OCI-LY3 (cell line): Measurements from ENCODE around the gene CELF6.

Source experiments
- H2AFZ ChIP-seq: fragments of 200-600, 300-600 bp; shearing (Covaris generic); 2 replicates; pipeline ENCODE4 v1.6.0; 2014; ENCODE audit warnings: antibody characterized with exemption, low read depth, low read length
- H3K27ac ChIP-seq: fragments of 200-600, 300-600 bp; sonication (generic); 2 replicates; pipeline ENCODE4 v1.5.1; 2014; ENCODE audit warnings: mild to moderate bottlenecking, low read length, moderate library complexity, mixed read lengths
- H3K27me3 ChIP-seq: fragments of 200-600, 300-600 bp; sonication (generic); 2 replicates; pipeline ENCODE4 v1.6.1; 2014; ENCODE audit warnings: low read depth, low read length, mixed read lengths
- H3K36me3 ChIP-seq: fragments of 200-600, 300-600 bp; sonication (generic); replicated peaks from 2 replicates; pipeline ENCODE3; 2014; ENCODE audit warnings: low read depth, low read length, mixed read lengths
- H3K4me1 ChIP-seq: fragments of 300-600, 200-600 bp; sonication (generic); 2 replicates; pipeline ENCODE4 v1.6.1; 2014; ENCODE audit warnings: low read length, mixed read lengths
- H3K4me2 ChIP-seq: fragments of 200-600, 300-600 bp; sonication (generic); 2 replicates; pipeline ENCODE4 v1.6.1; 2014; ENCODE audit warnings: low read length, mixed read lengths
- H3K4me3 ChIP-seq: fragments of 300-600, 200-600 bp; sonication (generic); 2 replicates; pipeline ENCODE4 v1.5.1; 2014; ENCODE audit warnings: antibody characterized with exemption, mild to moderate bottlenecking, low read length, moderate library complexity
- H3K79me2 ChIP-seq: fragments of 300-600, 200-600 bp; shearing (Covaris generic); 2 replicates; pipeline ENCODE4 v1.6.1; 2014; ENCODE audit warnings: mild to moderate bottlenecking, low read length, mixed read lengths
- H3K9ac ChIP-seq: fragments of 300-600, 200-600 bp; shearing (Covaris generic); 2 replicates; pipeline ENCODE4 v1.6.0; 2014; ENCODE audit warnings: mild to moderate bottlenecking, low read length, moderate library complexity
- H3K9me3 ChIP-seq: fragments of 200-600, 300-600 bp; shearing (Covaris generic); 2 replicates; pipeline ENCODE4 v1.6.1; 2014; ENCODE audit warnings: low read length, mixed read lengths; ENCODE audit not compliant: insufficient read depth
- H4K20me1 ChIP-seq: fragments of 200-600, 300-600 bp; sonication (generic); 2 replicates; pipeline ENCODE4 v1.6.1; 2016; ENCODE audit warnings: low read length, mixed read lengths; ENCODE audit not compliant: insufficient read depth
- EZH2phosphoT487 ChIP-seq: fragments of 200-600 bp; shearing (Covaris generic); IDR thresholded peaks from 2 replicates; pipeline ENCODE4 v1.6.1; 2018; ENCODE audit warnings: antibody characterized with exemption, mixed run types, low read depth
- TF ChIP-seq, protein P1 (sequence below): fragments of 200-600, 300-600 bp; sonication (generic); IDR thresholded peaks from 2 replicates; pipeline ENCODE4 v1.5.1; 2014; ENCODE audit warnings: antibody characterized with exemption, low read length, low read depth

The CELF6 gene

DNA sequence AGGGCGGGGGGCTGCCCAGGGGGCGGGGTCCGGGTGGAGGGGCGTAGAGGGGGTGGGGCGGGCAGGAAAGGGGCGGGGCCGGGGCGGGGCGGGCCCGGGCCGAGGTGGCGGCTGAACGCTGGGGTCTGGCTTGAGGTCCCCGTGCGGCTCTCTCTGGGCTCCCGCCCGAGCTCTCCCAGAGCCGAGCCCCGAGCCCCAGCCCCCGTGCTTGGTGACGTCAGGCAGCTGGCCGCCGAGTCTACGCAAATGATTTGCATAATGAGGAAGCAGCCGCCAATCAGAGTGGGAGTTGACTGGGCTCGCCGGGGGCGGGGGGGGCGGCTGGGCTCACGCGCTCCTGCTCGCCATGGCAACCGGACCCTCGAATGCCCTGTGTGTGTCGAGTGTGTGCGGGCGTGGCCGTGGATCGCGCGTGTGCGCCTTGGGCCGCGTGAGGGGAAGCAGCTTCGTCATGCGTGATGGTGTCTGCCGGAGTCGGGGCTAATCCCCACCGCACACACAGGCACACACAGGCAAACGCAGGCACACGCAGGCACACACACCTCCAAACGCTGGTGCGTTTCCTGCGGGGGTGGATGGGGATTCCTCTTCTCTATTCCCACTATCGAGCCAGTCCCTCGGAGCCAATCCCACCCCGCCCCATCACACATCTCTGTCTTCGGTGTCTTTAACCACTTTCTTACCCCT is at the start of gene CELF6:
CELF6 (minus strand) TSS at position 173 of the 687 bp plus-strand sequence. CDS start 283 bp downstream, outside the sequence.
- H3K4me1 ChIP-seq, result 0 out of 2 replicates have a peak, but pooled peaks cover 7% of the 10 kb centered on the region
- peaks cover 12% of the 10 kb centered on the region for H3K27me3 ChIP-seq
- peaks cover 7% of the 10 kb centered on the region; the same call in 1 of the 2 replicates for H3K9me3 ChIP-seq
- H3K9ac ChIP-seq, result peak within 1 kb of the TSS; percentile 58
- H3K27ac ChIP-seq, result no peak within 1 kb of the TSS
- TF ChIP-seq, protein P1, sequence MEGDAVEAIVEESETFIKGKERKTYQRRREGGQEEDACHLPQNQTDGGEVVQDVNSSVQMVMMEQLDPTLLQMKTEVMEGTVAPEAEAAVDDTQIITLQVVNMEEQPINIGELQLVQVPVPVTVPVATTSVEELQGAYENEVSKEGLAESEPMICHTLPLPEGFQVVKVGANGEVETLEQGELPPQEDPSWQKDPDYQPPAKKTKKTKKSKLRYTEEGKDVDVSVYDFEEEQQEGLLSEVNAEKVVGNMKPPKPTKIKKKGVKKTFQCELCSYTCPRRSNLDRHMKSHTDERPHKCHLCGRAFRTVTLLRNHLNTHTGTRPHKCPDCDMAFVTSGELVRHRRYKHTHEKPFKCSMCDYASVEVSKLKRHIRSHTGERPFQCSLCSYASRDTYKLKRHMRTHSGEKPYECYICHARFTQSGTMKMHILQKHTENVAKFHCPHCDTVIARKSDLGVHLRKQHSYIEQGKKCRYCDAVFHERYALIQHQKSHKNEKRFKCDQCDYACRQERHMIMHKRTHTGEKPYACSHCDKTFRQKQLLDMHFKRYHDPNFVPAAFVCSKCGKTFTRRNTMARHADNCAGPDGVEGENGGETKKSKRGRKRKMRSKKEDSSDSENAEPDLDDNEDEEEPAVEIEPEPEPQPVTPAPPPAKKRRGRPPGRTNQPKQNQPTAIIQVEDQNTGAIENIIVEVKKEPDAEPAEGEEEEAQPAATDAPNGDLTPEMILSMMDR, result no peak
- no peak for TF ChIP-seq EZH2phosphoT487
- peak within 1 kb of the TSS; percentile 90 for H3K4me2 ChIP-seq
- peak within 1 kb of the TSS; percentile 83 for H3K4me3 ChIP-seq
- H3K79me2 ChIP-seq, result no peaks in the 10 kb centered on the region
- H4K20me1 ChIP-seq, result no peaks in the 10 kb centered on the region
- H2AFZ ChIP-seq, result peak within 1 kb of the TSS; percentile 69
- H3K36me3 ChIP-seq, result peaks cover 3% of the 10 kb centered on the region

DNA sequence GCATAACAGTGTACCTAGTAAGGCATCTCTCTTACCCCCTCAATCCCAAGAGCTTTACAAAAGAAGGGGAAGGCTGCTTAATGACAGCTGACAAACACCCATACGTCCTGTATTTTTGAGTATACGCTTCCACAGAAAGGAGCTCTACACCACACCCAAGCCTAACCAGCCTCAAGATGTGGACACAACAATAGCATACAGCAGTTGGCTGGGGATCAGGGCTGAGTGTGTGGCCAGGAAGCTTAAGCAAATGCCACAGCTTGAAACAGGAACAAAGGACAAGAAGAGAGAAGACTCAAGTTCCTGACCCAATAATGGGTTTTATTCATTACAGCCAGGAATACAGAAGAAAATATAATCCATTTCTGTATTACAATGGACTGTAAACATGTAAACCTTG is 48.9 kb upstream of the CELF6 start:
- no peaks in the 10 kb centered on the region for H3K27me3 ChIP-seq
- no peak overlapping the region for H3K4me3 ChIP-seq
- no peak overlapping the region for H2AFZ ChIP-seq
- H3K27ac ChIP-seq, result no peak overlapping the region
- H3K9ac ChIP-seq, result no peak overlapping the region
- TF ChIP-seq EZH2phosphoT487, result no peak
- TF ChIP-seq, protein P1, result no peak
- H3K4me1 ChIP-seq, result peaks cover 23% of the 10 kb centered on the region
- no peaks in the 10 kb centered on the region for H3K9me3 ChIP-seq
- H3K36me3 ChIP-seq, result peaks cover 30% of the 10 kb centered on the region
- no peak overlapping the region for H3K4me2 ChIP-seq
- peaks cover 75% of the 10 kb centered on the region for H3K79me2 ChIP-seq
- peaks cover 49% of the 10 kb centered on the region for H4K20me1 ChIP-seq

DNA sequence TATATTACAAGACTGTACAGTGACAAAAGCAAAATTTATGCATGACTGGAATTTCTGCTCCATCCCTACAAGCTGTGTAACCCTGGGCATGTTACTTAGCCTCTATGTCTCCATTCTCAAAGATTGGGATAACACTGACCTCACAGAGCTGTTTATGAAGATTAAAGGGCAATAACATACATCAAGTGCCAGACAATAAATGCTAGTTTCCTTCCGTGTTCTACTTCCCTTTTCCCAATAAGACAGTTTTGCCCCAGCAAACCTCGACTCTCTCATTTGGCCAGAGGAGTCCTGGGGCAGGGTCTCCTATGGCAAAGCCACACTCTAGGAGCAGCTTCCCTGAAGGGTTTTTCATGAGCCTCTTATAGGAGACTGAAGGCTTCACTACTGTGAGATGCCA is 48.4 kb upstream of the CELF6 start:
- no peak for TF ChIP-seq EZH2phosphoT487
- TF ChIP-seq, protein P1, result no peak
- Histone ChIP-seq H3K36me3 (peaks cover 30% of the 10 kb centered on the region), H3K27ac (no peak overlapping the region), H3K4me3 (no peak overlapping the region), H2AFZ (no peak overlapping the region), H3K27me3 (no peaks in the 10 kb centered on the region), H3K9ac (no peak overlapping the region), H4K20me1 (peaks cover 49% of the 10 kb centered on the region), H3K4me2 (no peak overlapping the region), H3K9me3 (no peaks in the 10 kb centered on the region), H3K79me2 (peaks cover 70% of the 10 kb centered on the region), H3K4me1 (peaks cover 23% of the 10 kb centered on the region)

DNA sequence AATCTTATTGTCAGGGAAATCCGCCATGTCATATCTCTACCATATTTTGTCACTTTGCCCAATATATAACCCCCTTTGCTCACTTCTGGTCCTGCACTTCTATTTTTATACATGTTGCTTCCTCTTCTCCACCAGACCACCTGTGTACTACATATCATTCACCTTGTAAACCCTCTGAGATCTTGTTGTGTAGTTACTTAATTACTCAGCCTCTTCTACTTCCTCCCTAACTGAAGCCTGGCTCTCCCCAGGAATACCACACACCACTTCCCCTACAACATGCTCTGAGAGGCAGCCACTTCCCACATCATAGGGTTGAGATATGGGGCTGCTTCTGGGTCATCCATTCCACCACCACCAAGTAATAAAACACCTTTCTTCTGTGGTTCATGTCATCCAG is 45.9 kb upstream of the CELF6 start:
- Histone ChIP-seq H3K9me3 (no peaks in the 10 kb centered on the region), H3K27me3 (no peaks in the 10 kb centered on the region), H3K4me1 (peaks cover 17% of the 10 kb centered on the region), H3K4me2 (peak overlapping the region; percentile 27; the same call in 1 of the 2 replicates), H4K20me1 (peaks cover 47% of the 10 kb centered on the region), H3K36me3 (peaks cover 26% of the 10 kb centered on the region), H3K4me3 (no peak overlapping the region), H3K9ac (no peak overlapping the region), H3K27ac (peak overlapping the region; percentile 18; the same call in 1 of the 2 replicates), H3K79me2 (peaks cover 58% of the 10 kb centered on the region), H2AFZ (no peak overlapping the region)
- no peak for TF ChIP-seq EZH2phosphoT487
- TF ChIP-seq, protein P1, result no peak
